Kidney epithelial cell (primary cell): Measurements from ENCODE around the gene PLXNA1. TPM values are rescaled to one million over a fixed set of nuclear protein-coding genes. Genes with fewer than 3 reads are reported as not detected.

ENCODE experiments used
- DNase-seq: peaks from one replicate; pipeline ENCODE4 v3.0.0-alpha.2; 2010; ENCODE audit warnings: low read depth
- H3K27me3 ChIP-seq: 2 replicates; pipeline ENCODE4 v1.6.0; 2011; ENCODE audit warnings: low read length; ENCODE audit not compliant: control insufficient read depth, insufficient read depth
- H3K36me3 ChIP-seq: 2 replicates; pipeline ENCODE4 v1.5.1; 2011; ENCODE audit warnings: low read length; ENCODE audit not compliant: control insufficient read depth, insufficient read depth
- H3K4me3 ChIP-seq: 2 replicates; pipeline ENCODE4 v1.5.1; 2011; ENCODE audit warnings: low read depth, mild to moderate bottlenecking, control low read depth, low read length
- total RNA-seq: library from RNA; depleted of rRNA; stranded (reverse); fragments of >200 nt; gene quantifications from 2 replicates; pipeline ENCODE4 v1.2.3, GENCODE V29; 2015
- TF ChIP-seq, protein P1 (sequence below): IDR thresholded peaks from 2 replicates; pipeline ENCODE4 v1.5.1; 2011; ENCODE audit warnings: mild to moderate bottlenecking, moderate library complexity, low read length, control low read depth, inconsistent platforms; ENCODE audit not compliant: insufficient read depth, poor library complexity, severe bottlenecking

PLXNA1 gene
- total RNA-seq, 1 donor from 2014 or later, result 54.3 TPM

DNA sequence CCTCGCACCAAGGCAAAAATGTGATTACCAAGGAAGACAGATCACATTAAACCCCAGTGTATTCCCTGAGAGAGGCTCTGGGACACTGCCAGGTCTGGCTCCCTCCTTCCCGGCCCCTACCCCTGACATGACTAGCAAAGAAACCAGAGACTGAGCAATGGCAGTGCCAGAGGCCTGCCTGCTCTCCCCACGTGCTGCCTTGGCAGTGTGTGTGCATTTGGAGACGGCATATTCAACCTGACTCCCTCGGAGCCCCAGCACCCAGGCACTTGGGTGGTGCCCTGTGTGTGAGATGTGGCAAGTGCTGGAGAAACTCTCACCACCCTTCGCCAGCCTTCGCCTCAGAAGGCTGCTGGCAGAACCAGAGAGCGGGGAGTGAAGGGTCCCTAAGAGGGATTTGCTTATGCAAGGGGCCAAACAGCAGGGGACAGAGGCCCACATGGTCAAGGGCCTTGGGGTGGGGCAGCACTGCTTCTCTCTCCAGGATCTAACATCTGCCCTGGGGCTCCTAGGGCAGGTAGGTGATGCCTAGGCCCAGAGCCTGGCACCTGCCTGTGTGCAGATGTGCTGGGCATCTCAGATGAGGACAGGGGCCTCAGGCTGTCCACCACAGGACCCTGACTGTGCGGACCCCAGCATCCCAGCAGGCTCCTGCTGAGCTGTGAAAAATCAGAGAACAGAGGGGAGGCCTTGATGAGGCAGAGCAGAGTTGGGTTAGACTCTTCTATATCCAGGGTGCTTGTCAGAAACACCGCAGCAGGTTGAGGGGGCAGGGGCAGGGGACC, 23.6 kb upstream of the PLXNA1 start:
- no peak for DNase-seq
- no peak overlapping the region for H3K4me3 ChIP-seq
- H3K27me3 ChIP-seq, result no peaks in the 10 kb centered on the region
- TF ChIP-seq, protein P1, sequence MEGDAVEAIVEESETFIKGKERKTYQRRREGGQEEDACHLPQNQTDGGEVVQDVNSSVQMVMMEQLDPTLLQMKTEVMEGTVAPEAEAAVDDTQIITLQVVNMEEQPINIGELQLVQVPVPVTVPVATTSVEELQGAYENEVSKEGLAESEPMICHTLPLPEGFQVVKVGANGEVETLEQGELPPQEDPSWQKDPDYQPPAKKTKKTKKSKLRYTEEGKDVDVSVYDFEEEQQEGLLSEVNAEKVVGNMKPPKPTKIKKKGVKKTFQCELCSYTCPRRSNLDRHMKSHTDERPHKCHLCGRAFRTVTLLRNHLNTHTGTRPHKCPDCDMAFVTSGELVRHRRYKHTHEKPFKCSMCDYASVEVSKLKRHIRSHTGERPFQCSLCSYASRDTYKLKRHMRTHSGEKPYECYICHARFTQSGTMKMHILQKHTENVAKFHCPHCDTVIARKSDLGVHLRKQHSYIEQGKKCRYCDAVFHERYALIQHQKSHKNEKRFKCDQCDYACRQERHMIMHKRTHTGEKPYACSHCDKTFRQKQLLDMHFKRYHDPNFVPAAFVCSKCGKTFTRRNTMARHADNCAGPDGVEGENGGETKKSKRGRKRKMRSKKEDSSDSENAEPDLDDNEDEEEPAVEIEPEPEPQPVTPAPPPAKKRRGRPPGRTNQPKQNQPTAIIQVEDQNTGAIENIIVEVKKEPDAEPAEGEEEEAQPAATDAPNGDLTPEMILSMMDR, result no peak
- no peaks in the 10 kb centered on the region for H3K36me3 ChIP-seq

DNA sequence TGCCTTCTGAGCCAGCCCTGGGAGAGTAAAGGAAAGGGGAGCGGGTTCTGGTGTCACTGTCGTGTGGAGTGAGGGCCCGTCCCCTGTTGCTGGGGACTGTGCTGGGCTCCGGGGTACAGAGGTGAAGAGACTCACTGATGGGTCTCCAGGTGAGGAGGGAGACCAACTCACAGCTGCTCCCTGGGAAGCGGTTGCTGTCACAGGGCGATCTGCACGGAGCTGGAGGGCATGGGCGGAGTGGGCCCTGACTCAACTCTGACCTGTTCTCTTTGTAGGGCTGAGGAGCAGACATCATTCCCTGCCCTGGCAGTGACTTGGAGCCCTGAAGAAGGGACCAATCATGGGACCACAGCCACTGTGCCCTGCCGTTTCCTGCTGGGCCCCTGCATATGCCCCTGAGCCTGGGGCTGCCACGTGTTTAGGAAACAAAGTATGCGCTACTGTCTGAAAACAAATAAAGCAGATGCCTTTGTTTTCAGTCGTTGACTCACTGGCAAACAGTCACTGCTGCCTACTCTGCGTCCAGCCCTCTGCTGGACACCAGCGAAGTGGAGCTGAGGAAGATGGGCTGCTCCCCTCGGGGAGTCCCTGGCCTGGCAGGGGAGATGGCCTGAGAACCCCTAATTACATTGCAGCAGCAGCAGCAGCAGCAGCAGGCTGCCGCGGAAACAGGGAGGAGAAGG, 22.9 kb upstream of the PLXNA1 start:
- Histone ChIP-seq H3K36me3 (no peaks in the 10 kb centered on the region), H3K27me3 (no peaks in the 10 kb centered on the region), H3K4me3 (no peak overlapping the region)
- DNase-seq, result no peak
- TF ChIP-seq, protein P1, result peak; percentile 47

DNA sequence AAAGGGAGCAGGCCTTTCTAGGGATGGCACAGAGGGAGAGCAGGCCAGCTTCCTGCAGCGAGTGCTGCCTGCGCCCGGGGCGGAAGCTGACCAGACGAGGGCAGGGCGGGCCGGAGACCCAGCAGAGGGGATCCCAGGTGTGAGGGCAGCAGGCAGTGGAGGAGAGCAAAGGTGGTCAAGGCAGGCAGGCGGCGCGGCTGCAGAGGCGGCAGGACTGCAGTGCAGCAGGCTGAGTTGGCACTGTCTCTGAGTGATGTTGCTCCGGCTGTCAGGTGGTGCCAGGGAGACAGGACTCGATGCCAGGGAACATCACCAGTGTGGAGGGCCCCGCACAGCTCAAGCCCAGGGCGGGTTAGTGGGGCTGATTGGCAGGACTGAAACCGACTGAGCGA, 22.3 kb upstream of the PLXNA1 start:
- no peak for DNase-seq
- TF ChIP-seq, protein P1, result no peak
- Histone ChIP-seq H3K36me3 (no peaks in the 10 kb centered on the region), H3K27me3 (no peaks in the 10 kb centered on the region), H3K4me3 (no peak overlapping the region)

DNA sequence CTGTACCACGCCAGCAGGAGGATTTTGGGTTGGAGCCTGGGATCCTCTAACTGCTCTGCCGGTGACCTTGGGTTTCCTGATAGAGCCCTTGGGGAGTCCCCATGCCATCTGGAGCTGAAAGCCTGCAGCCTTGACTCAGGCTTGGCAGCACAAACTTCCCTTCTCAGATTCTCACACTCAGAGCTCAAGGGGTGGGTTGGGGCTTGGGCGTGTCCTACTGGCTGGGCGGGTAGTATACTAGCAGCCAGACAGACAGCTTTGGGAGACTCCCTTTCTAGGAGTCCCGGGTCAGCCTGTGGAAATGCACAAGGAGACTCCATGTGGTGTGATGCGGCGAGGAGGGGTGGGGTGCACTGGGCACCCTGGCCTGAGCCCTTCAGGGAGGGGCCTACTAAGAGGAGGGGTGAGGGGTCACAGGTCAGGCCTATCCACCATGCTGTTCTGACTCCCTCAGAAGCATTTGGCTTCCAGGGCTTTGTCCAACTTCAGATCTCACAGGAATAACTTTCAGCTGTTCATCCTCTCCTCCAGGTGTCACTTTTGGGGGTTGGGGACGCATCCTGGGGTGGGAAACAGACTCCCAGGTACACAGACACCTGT, 21.6 kb upstream of the PLXNA1 start:
- Histone ChIP-seq H3K4me3 (no peak overlapping the region), H3K27me3 (no peaks in the 10 kb centered on the region), H3K36me3 (no peaks in the 10 kb centered on the region)
- no peak for DNase-seq
- TF ChIP-seq, protein P1, result no peak

DNA sequence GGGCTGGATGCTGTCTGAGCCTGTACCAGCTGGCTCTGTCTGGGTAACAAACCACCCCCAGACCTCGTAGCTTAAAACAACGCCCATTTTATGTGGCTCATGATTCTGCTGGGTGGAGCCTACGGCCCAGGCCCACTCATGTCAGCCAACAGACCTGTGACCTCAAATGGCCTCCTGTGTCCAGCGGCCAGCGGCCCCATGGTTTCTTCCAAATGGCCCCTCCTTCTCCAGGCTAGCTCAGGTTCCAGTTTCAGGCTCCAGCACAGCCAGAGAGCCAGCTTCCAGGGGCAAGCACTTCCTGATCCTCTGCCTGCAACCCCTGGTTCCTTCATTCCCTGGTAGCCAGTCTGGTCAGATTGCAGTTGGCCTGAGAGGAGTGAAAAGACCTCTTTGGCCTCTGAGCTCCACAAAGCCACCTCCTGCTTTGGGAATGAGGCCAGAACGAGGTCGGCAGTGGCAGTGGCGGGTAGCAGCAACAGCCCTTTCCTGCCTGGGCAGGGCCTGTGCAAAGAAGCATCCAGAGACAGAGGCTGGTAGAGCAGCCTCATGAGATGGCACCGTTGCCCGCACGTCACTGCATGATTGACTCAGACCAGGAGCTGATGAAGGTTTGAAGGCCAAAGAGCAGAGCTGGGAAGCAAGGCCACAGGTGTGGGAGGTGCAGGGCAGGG, 21.0 kb upstream of the PLXNA1 start:
- no peaks in the 10 kb centered on the region for H3K27me3 ChIP-seq
- no peaks in the 10 kb centered on the region for H3K36me3 ChIP-seq
- DNase-seq, result no peak
- H3K4me3 ChIP-seq, result no peak overlapping the region
- TF ChIP-seq, protein P1, result no peak
